ENCODE results near the gene ZXDA.
A peak's percentile ranks its signal among the peaks of the same experiment; 100 is the strongest.

ZXDA gene

DNA sequence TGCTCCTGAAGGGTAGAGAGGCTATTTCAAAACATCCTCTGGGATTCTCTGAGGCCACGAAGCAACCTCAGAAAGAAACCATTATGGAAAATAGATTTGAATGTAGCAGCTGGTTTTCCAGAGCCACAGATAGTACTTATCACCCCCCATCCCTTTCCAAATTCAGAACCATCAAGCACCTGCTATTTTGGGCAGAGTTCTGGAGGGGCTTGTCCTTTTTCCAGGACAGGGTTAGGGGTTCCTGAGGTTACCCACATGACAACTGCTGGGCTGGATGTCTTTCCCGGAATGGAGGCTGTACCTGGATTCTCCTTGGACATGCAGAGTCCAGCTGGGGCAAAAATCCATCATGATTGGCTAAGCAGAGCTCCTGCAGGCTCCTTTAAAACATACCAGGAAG lies 22.0 kb upstream of the ZXDA start:
- no peak overlapping the region for H3K4me3 ChIP-seq (ENCODE audit: low read depth, low read length)
- no peaks in the 10 kb centered on the region for H3K9me3 ChIP-seq (ENCODE audit: control insufficient read depth, insufficient read depth, low read depth, low read length)
- H3K36me3 ChIP-seq (ENCODE audit: control insufficient read depth in 2 of 2, insufficient read depth in 1 of 2, low read length in 2 of 2), result no peaks in the 10 kb centered on the region
- TF ChIP-seq ZNF596 (tag by site-specific recombination; IDR thresholded peaks at IDR 0.05) (no peak), ZNF621 (tag by site-specific recombination; IDR thresholded peaks at IDR 0.05) (no peak), ZNF394 (tag by site-specific recombination; IDR thresholded peaks at IDR 0.05; ENCODE audit: borderline replicate concordance) (no peak), ZNF843 (tag by site-specific recombination; IDR thresholded peaks at IDR 0.05) (no peak), ZNF114 (tag by site-specific recombination; IDR thresholded peaks at IDR 0.05) (no peak), ZNF473 (tag by site-specific recombination; IDR thresholded peaks at IDR 0.05) (no peak), ZNF274 (IDR thresholded peaks at IDR 0.05; ENCODE audit: low read length) (no peak), ZNF274 (tag by site-specific recombination; IDR thresholded peaks at IDR 0.05; ENCODE audit: borderline replicate concordance) (no peak), ZNF670 (tag by site-specific recombination; IDR thresholded peaks at IDR 0.05; ENCODE audit: low read depth) (no peak), HIC1 (tag by site-specific recombination; IDR thresholded peaks at IDR 0.05) (no peak), ZSCAN16 (tag by site-specific recombination; IDR thresholded peaks at IDR 0.05) (no peak), ZEB2 (tag by site-specific recombination; IDR thresholded peaks at IDR 0.05) (no peak), WT1 (tag by site-specific recombination; IDR thresholded peaks at IDR 0.05) (no peak), GFI1B (tag by site-specific recombination; IDR thresholded peaks at IDR 0.05) (no peak), HOXD13 (CRISPR knock-in tag; IDR thresholded peaks at IDR 0.05; ENCODE audit: borderline replicate concordance) (no peak), SCRT1 (tag by site-specific recombination; IDR thresholded peaks at IDR 0.05; ENCODE audit: borderline replicate concordance) (no peak), ZNF362 (tag by site-specific recombination; IDR thresholded peaks at IDR 0.05) (no peak), RBAK (tag by site-specific recombination; IDR thresholded peaks at IDR 0.05) (no peak)
- no peak overlapping the region for H3K27ac ChIP-seq (ENCODE audit: extremely low read depth, low read depth, low read length)
- no peaks in the 10 kb centered on the region for H3K4me1 ChIP-seq (ENCODE audit: control insufficient read depth, insufficient read depth, low read length)
- CTCF ChIA-PET, result no interaction called here
- POLR2A ChIA-PET, result no interaction called here

DNA sequence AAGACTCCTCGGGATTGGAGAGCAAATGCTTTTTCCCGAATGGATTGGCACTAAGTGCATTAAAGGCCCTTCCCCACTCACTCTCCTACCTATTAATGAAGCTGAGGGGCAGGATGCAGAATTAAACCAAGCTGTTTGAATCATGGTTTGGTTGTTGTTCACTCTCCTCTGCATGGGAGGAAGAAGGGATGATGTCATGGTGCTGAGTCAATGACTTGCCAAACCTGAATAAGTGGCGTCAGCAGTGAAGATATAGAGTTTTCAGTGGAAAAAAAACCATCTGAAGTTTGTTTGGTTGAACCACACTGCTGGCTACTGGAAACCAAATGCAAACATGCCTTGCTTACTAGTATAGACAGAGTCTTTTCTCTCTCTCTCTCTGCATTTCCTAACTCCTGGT lies 19.8 kb upstream of the ZXDA start:
- no peaks in the 10 kb centered on the region for H3K36me3 ChIP-seq (ENCODE audit: control insufficient read depth in 2 of 2, insufficient read depth in 1 of 2, low read length in 2 of 2)
- no peak overlapping the region for H3K27ac ChIP-seq (ENCODE audit: extremely low read depth, low read depth, low read length)
- no peaks in the 10 kb centered on the region for H3K9me3 ChIP-seq (ENCODE audit: control insufficient read depth, insufficient read depth, low read depth, low read length)
- no peak overlapping the region for H3K4me3 ChIP-seq (ENCODE audit: low read depth, low read length)
- no peak for TF ChIP-seq ZNF175 (tag by site-specific recombination; IDR thresholded peaks at IDR 0.05)
- no peak for TF ChIP-seq CTCF (tag by site-specific recombination; IDR thresholded peaks at IDR 0.05)
- TF ChIP-seq KLF8 (tag by site-specific recombination; IDR thresholded peaks at IDR 0.05), result no peak
- TF ChIP-seq ZBTB21 (tag by site-specific recombination; IDR thresholded peaks at IDR 0.05), result peak; percentile 54; the same call in 1 of the 2 replicates
- peak; percentile 60 for TF ChIP-seq ZNF629 (tag by site-specific recombination; IDR thresholded peaks at IDR 0.05)
- TF ChIP-seq ATF2 (tag by site-specific recombination; IDR thresholded peaks at IDR 0.05; ENCODE audit: low read depth), result peak; percentile 49; the same call in 1 of the 2 replicates
- ChIA-PET CTCF (interaction anchor here (0.7 to 1.0 kb wide), 2 partner anchors 48 to 108 kb away, joined by 3 to 5 read pairs; no protein-coding TSS in a partner anchor), POLR2A (no interaction called here)
- H3K4me1 ChIP-seq (ENCODE audit: control insufficient read depth, insufficient read depth, low read length), result no peaks in the 10 kb centered on the region

Data from HEK293 (cell line).